AG04449 (cell line): ENCODE measurements around the gene KMT2C.
"Not testable (repeated sequence)": the region's sequence is repeated elsewhere in the genome, so short reads cannot be mapped to it uniquely, and the experiment has no call there.

Experiments
- CTCF ChIA-PET: fragments of 350-600 bp; formaldehyde crosslinking; extraction: SDS; loops from one replicate; lab custom pipeline; 2021; ENCODE audit warnings: antibody characterized with exemption; lab: Yijun Ruan, JAX
- POLR2A ChIA-PET: fragments of 400-600, 350-600 bp; formaldehyde crosslinking; extraction: SDS; loops from one replicate; lab custom pipeline; 2020; ENCODE audit warnings: antibody characterized with exemption, inconsistent platforms; lab: Yijun Ruan, JAX
- DNase-seq: peaks from one replicate; pipeline ENCODE4 v3.0.0-alpha.2; 2010; ENCODE audit warnings: low read depth, low spot score
- H3K4me3 ChIP-seq: 2 replicates; pipeline ENCODE4 v1.5.1; 2011; ENCODE audit warnings: low read depth, mild to moderate bottlenecking, control low read depth, low read length
- TF ChIP-seq, protein P1 (sequence below): IDR thresholded peaks from one replicate; pipeline ENCODE4 v1.5.1; 2011; ENCODE audit warnings: mild to moderate bottlenecking, moderate library complexity, low read length, control low read depth, inconsistent platforms; ENCODE audit not compliant: insufficient read depth; ENCODE audit errors: missing control alignments

The KMT2C gene

GRCh38 chr7:152354061-152354460 lies 81.7 kb downstream of the KMT2C start:
- CTCF ChIA-PET, result interaction anchor here (1.9 kb wide), 1 partner anchor 13 kb away, joined by 6 read pairs; no protein-coding TSS in a partner anchor
- DNase-seq, result no peak
- POLR2A ChIA-PET, result no interaction called here
- TF ChIP-seq, protein P1, sequence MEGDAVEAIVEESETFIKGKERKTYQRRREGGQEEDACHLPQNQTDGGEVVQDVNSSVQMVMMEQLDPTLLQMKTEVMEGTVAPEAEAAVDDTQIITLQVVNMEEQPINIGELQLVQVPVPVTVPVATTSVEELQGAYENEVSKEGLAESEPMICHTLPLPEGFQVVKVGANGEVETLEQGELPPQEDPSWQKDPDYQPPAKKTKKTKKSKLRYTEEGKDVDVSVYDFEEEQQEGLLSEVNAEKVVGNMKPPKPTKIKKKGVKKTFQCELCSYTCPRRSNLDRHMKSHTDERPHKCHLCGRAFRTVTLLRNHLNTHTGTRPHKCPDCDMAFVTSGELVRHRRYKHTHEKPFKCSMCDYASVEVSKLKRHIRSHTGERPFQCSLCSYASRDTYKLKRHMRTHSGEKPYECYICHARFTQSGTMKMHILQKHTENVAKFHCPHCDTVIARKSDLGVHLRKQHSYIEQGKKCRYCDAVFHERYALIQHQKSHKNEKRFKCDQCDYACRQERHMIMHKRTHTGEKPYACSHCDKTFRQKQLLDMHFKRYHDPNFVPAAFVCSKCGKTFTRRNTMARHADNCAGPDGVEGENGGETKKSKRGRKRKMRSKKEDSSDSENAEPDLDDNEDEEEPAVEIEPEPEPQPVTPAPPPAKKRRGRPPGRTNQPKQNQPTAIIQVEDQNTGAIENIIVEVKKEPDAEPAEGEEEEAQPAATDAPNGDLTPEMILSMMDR, result no peak
- no peak overlapping the region for H3K4me3 ChIP-seq

DNA sequence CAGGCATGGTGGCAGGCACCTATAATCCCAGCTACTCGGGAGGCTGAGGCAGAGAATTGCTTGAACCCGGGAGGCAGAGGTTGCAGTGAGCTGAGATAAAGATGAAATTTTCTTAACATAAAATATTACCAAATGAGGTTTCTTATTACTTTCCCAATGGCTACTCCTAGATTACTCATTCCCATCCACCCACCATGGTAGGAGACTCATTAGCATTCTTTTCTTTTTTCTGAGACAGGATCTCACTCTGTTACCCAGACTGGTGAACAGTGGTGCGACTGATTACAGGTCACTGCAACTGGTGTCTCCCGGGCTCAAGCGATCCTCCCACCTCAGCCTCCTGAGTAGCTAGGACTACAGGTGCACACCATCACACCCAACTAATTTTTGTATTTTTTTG lies 82.5 kb downstream of the KMT2C start:
- DNase-seq, H3K4me3 ChIP-seq, POLR2A ChIA-PET: not testable (repeated sequence)
- CTCF ChIA-PET, result interaction anchor here (0.8 kb wide), 1 partner anchor 18 kb away, joined by 3 read pairs; no protein-coding TSS in a partner anchor

DNA sequence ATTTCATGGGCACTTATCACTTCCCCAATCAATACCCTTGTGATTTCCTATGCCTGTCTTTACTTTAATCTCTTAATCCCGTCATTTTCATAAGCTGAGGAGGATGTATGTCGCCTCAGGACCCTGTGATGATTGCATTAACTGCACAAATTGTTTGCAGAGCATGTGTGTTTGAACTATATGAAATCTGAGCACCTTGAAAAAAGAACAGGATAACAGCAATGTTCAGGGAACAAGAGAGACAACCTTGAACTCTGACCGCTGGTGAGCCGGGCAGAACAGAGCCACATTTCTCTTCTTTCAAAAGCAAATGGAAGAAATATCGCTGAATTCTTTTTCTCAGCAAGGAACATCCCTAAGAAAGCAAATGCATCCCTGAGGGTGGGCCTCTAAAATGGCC lies 84.1 kb downstream of the KMT2C start:
- H3K4me3 ChIP-seq, DNase-seq: not testable (repeated sequence)
- ChIA-PET CTCF (interaction anchor here (2.0 kb wide), 1 partner anchor 10 kb away, joined by 13 read pairs; no protein-coding TSS in a partner anchor), POLR2A (interaction anchor here (0.6 kb wide), 1 partner anchor 52 kb away, joined by 3 read pairs; no protein-coding TSS in a partner anchor)

DNA sequence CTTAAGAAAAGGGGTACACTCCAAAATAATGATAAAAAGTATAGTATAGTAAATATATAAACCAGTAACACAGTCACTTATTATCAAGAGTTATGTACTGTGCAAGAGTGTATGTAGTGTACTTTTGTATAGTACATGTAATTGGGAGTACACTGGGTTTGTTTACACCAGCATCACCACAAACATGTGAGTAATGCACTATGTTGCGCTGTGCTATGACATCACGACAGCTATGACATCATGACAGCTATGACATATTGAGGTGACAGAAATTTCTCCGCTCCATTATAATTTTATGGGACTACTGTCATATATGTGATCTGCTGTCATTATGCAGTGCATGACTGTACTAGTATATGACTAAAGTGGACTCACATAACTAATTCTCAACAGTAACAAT lies 84.6 kb downstream of the KMT2C start:
- H3K4me3 ChIP-seq, result no peak overlapping the region
- CTCF ChIA-PET, result interaction anchor here (2.0 kb wide), 1 partner anchor 10 kb away, joined by 13 read pairs; no protein-coding TSS in a partner anchor
- DNase-seq, result no peak
- POLR2A ChIA-PET, result no interaction called here
- TF ChIP-seq, protein P1, result no peak

- no peak for DNase-seq
- TF ChIP-seq, protein P1, result no peak
- CTCF ChIA-PET, result interaction anchor here (1.8 kb wide), 1 partner anchor 11 kb away, joined by 6 read pairs; no protein-coding TSS in a partner anchor
- POLR2A ChIA-PET, result no interaction called here
- no peak overlapping the region for H3K4me3 ChIP-seq
Observed at GRCh38 chr7:152347888-152348287, 87.9 kb downstream of the KMT2C start.

DNA sequence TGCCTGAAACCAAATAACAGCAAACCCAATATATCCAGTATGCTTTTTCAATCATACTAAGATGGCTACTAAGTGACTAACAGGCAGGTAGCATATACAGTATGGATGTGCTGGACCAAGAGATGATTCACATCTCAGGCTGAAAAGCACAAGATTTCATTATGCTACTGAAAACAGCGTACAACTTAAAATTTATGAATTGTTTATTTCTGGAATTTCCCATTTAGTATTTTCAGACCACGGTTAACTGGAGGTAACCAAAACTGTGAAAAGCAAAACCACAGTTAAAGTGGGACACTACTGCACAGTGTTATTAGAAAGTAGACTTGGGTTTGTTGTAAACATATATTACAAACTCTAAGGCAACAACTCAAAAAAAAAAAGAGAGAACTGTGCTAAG lies 91.5 kb downstream of the KMT2C start:
- TF ChIP-seq, protein P1, result no peak
- no peak for DNase-seq
- ChIA-PET CTCF (no interaction called here), POLR2A (no interaction called here)
- no peak overlapping the region for H3K4me3 ChIP-seq

- ChIA-PET POLR2A (no interaction called here), CTCF (interaction anchor here (0.8 to 3.4 kb wide), 5 partner anchors 11 to 364 kb away, joined by 3 to 24 read pairs (median 5); no protein-coding TSS in a partner anchor)
- H3K4me3 ChIP-seq, result no peak overlapping the region
- no peak for DNase-seq
- TF ChIP-seq, protein P1, result no peak
Observed at GRCh38 chr7:152342796-152343195, 93.0 kb downstream of the KMT2C start.
